Nephron (organoid): ENCODE results near the gene DPYD.

Experiments
- H3K27ac Mint-ChIP-seq, 3 experiments: 2 replicates each; pipeline ENCODE4 v1.8.0; 2020; ENCODE audit warnings: mixed read lengths in 3 of 3, mild to moderate bottlenecking in 2 of 3, moderate library complexity in 1 of 3
- H3K27me3 Mint-ChIP-seq: 2 replicates; pipeline ENCODE4 v1.8.0; 2021; ENCODE audit warnings: low read depth, mild to moderate bottlenecking, moderate library complexity, mixed read lengths
- H3K36me3 Mint-ChIP-seq: 2 replicates; pipeline ENCODE4 v1.8.0; 2020; ENCODE audit warnings: low read depth, mixed read lengths
- H3K4me1 Mint-ChIP-seq: 2 replicates; pipeline ENCODE4 v1.8.0; 2020; ENCODE audit warnings: mixed read lengths
- H3K4me3 Mint-ChIP-seq, 3 experiments: 2 replicates each; pipeline ENCODE4 v1.8.0; 2020; ENCODE audit warnings: mild to moderate bottlenecking in 3 of 3, mixed read lengths in 3 of 3, moderate library complexity in 2 of 3
- H3K9me3 Mint-ChIP-seq: 2 replicates; pipeline ENCODE4 v1.8.0; 2020; ENCODE audit warnings: mixed read lengths
- CTCF ChIP-seq, 3 experiments: fragments of 200-600 bp; sonication (generic); IDR thresholded peaks; one replicate each; pipeline ENCODE4 v1.5.0; 2021; ENCODE audit warnings: antibody characterized with exemption in 3 of 3; ENCODE audit not compliant: unreplicated experiment in 3 of 3

The DPYD gene

DNA sequence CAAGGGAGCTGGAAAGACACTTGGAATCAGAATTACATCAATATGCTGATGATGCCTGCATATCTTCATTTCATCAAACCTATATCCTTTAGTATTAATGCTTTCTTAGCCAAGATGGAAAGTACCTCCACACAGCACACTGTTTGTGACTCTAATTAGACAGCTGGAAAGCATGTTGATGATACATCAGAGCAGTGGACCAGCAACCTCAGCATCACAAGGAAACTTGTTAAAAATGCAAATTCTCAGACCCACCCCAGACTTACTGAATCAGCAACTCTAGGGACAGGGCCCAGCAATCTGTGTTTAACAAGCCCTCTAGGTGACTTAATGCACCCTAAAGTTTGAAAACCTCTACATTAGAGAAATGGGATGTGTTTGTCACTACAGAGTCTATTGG, 332.1 kb downstream of the DPYD start:
- TF ChIP-seq CTCF (IDR thresholded peaks at IDR 0.05; ENCODE audit: unreplicated experiment in 3 of 3) = no peak
- Mint-ChIP-seq H3K9me3 (no peaks in the 10 kb centered on the region), H3K4me1 (no peaks in the 10 kb centered on the region), H3K27ac (no peak overlapping the region), H3K4me3 (no peak overlapping the region), H3K36me3 (no peaks in the 10 kb centered on the region), H3K27me3 (no peaks in the 10 kb centered on the region)

GRCh38 chr1:97581614-97582051, 339.2 kb downstream of the DPYD start:
- Mint-ChIP-seq H3K27me3 (no peaks in the 10 kb centered on the region), H3K36me3 (no peaks in the 10 kb centered on the region), H3K4me1 (no peaks in the 10 kb centered on the region), H3K27ac (no peak overlapping the region), H3K9me3 (no peaks in the 10 kb centered on the region), H3K4me3 (no peak overlapping the region)
- TF ChIP-seq CTCF (IDR thresholded peaks at IDR 0.05; ENCODE audit: unreplicated experiment in 3 of 3) = no peak

GRCh38 chr1:97577613-97578012, 343.2 kb downstream of the DPYD start:
- no peak for TF ChIP-seq CTCF (IDR thresholded peaks at IDR 0.05; ENCODE audit: unreplicated experiment in 3 of 3)
- H3K27ac Mint-ChIP-seq = no peak overlapping the region
- no peaks in the 10 kb centered on the region for H3K36me3 Mint-ChIP-seq
- no peaks in the 10 kb centered on the region for H3K4me1 Mint-ChIP-seq
- no peaks in the 10 kb centered on the region for H3K9me3 Mint-ChIP-seq
- H3K4me3 Mint-ChIP-seq = no peak overlapping the region
- H3K27me3 Mint-ChIP-seq = no peaks in the 10 kb centered on the region

DNA sequence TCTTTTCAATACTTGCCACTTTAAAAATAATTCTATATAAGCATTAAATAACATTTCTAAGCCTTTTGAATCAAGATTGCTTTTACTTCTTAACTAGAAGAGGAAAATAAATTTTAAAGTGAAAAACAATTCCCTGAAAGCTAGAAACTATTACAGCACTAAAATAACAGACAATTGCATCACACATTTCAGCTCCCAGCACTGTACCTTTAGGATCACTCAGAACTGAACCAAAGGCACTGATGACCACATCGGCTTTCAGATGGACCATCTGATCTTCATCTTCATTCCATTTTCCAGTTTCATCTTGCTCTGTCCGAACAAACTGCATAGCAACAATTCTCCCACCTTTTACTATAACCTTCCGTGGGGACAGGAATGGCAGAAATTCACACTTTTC, 347.3 kb downstream of the DPYD start:
- Mint-ChIP-seq H3K27ac (no peak overlapping the region), H3K4me1 (no peaks in the 10 kb centered on the region), H3K27me3 (no peaks in the 10 kb centered on the region), H3K36me3 (no peaks in the 10 kb centered on the region), H3K4me3 (no peak overlapping the region), H3K9me3 (no peaks in the 10 kb centered on the region)
- TF ChIP-seq CTCF (IDR thresholded peaks at IDR 0.05; ENCODE audit: unreplicated experiment in 3 of 3) = no peak

DNA sequence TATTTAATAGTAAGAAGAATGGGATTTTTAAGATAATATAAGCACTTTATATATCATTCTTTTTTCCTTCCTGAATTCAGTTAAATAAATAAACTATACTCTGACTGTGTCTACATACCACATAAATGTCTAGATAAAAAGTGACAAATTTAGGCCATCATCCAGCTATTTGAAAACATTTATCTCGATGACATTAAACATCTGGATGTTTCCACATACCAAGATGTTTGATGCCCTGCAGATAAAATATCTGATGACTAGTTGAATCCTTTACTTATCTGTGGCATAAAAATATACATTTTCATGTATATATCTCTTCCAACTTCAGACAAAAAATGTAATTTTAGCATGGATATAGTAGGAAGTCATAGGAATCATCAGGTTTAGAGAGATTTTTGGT, 348.3 kb downstream of the DPYD start:
- Mint-ChIP-seq H3K4me1 (no peaks in the 10 kb centered on the region), H3K27me3 (no peaks in the 10 kb centered on the region), H3K4me3 (no peak overlapping the region), H3K9me3 (no peaks in the 10 kb centered on the region), H3K27ac (no peak overlapping the region), H3K36me3 (no peaks in the 10 kb centered on the region)
- no peak for TF ChIP-seq CTCF (IDR thresholded peaks at IDR 0.05; ENCODE audit: unreplicated experiment in 3 of 3)

DNA sequence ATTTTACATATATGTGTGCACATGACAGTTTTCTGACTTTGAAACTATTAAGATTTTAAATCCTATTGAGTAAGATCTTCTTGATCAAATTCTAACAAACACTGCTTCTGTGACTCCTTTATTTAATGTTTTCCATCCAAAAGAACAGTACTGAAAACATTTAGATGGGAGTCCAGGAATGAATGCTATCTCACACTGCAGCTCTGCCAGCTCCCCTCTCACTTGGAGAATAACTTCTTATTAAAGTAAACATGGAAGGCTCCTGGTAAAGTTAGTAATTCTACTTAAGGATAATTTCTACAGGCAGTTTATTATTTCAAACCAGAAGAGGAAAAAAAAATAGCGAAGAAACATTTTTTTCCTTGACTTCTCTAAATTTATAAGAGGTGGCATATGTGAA, 349.1 kb downstream of the DPYD start:
- Mint-ChIP-seq H3K4me3 (no peak overlapping the region), H3K27me3 (no peaks in the 10 kb centered on the region), H3K36me3 (no peaks in the 10 kb centered on the region), H3K9me3 (no peaks in the 10 kb centered on the region), H3K4me1 (no peaks in the 10 kb centered on the region), H3K27ac (peak overlapping the region in 1 of 3 experiments; percentile 18)
- no peak for TF ChIP-seq CTCF (IDR thresholded peaks at IDR 0.05; ENCODE audit: unreplicated experiment in 3 of 3)
